ENCODE data around the gene ARL4D. TPM values are rescaled to one million over a fixed set of nuclear protein-coding genes. Genes with fewer than 3 reads are reported as not detected.

ARL4D gene
- total RNA-seq, 1 experiment from 2014 or later, result 11.5 TPM

DNA sequence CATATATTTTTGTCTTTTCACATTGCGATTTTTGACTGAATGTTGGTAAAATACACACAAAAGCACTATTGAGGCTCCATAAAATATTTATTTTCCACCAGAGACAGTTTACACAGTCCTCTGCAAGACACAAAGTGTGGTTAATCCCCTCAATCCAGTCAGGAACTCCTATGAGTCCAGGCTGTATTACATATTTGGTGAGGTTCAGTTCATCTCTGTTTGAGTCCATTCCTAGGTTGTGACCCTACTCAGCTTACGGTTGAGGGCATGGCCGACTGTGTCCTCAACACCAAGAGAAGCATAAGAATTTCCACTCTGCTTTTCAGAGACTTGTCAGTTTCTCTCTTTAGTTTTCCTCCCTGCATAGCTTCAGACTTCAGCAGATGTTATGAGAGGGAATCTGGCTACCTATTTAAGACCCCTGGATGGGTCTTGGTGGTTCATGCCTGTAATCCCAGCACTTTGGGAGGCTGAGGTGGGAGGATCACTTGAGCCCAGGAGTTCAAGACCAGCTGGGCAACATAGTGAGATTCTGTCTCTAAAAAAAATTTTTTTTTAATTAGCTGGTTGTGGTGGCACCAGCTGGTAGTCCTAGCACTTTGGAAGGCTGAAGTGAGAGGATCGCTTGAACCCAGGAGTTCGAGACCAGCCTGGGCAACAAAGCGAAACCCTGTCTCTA lies 25.1 kb downstream of the ARL4D start:
- Histone ChIP-seq H2AFZ (ENCODE audit: low read depth, low read length, poor library complexity, severe bottlenecking) (no peak overlapping the region), H3K79me2 (ENCODE audit: insufficient read depth, low read length) (no peaks in the 10 kb centered on the region), H3K9ac (ENCODE audit: low read length) (no peak overlapping the region), H3K4me3 (replicated peaks in 1 of 2; ENCODE audit: low read depth in 1 of 2, low read length in 2 of 2) (no peak overlapping the region), H3K4me1 (ENCODE audit: control insufficient read depth in 1 of 2, insufficient read depth in 2 of 2, low read length in 2 of 2) (peaks cover 6 to 11% of the 10 kb centered on the region in 2 experiments), H3K27ac (ENCODE audit: low read depth, low read length) (no peak overlapping the region), H3K36me3 (ENCODE audit: control insufficient read depth in 1 of 2, insufficient read depth in 2 of 2, low read length in 2 of 2) (no peaks in the 10 kb centered on the region), H3K9me2 (ENCODE audit: insufficient read depth) (no peaks in the 10 kb centered on the region), H3K27me3 (ENCODE audit: insufficient read depth, low read length) (no peaks in the 10 kb centered on the region), H3K9me3 (ENCODE audit: control insufficient read depth in 1 of 2, insufficient read depth in 1 of 2, low read depth in 1 of 2, low read length in 2 of 2) (no peaks in the 10 kb centered on the region), H4K20me1 (ENCODE audit: insufficient read depth) (no peaks in the 10 kb centered on the region), H3K4me2 (ENCODE audit: low read length) (no peak overlapping the region)
- ChIA-PET POLR2A (no interaction called here), RAD21 (ENCODE audit: low non-redundant PET in 1 of 2, low total read pairs in 2 of 2, uncharacterized antibody in 2 of 2, unreplicated experiment in 2 of 2) (no interaction called here), CTCF (no interaction called here)
- intact Hi-C loops (cut with micrococcal nuclease), result no loop called here
- ATAC-seq, result no peak
- TF ChIP-seq ZFX (IDR thresholded peaks at IDR 0.05) (no peak), RAD21 (IDR thresholded peaks at IDR 0.05; ENCODE audit: low read depth) (no peak), SIN3A (IDR thresholded peaks at IDR 0.05; ENCODE audit: low read depth) (no peak), POLR2AphosphoS5 (IDR thresholded peaks at IDR 0.05; ENCODE audit: low read depth, low read length) (no peak), SRF (IDR thresholded peaks at IDR 0.05; ENCODE audit: low read depth) (no peak), JUND (IDR thresholded peaks at IDR 0.05) (no peak), EZH2 (IDR thresholded peaks at IDR 0.05) (no peak)
- TF ChIP-seq, protein P1, sequence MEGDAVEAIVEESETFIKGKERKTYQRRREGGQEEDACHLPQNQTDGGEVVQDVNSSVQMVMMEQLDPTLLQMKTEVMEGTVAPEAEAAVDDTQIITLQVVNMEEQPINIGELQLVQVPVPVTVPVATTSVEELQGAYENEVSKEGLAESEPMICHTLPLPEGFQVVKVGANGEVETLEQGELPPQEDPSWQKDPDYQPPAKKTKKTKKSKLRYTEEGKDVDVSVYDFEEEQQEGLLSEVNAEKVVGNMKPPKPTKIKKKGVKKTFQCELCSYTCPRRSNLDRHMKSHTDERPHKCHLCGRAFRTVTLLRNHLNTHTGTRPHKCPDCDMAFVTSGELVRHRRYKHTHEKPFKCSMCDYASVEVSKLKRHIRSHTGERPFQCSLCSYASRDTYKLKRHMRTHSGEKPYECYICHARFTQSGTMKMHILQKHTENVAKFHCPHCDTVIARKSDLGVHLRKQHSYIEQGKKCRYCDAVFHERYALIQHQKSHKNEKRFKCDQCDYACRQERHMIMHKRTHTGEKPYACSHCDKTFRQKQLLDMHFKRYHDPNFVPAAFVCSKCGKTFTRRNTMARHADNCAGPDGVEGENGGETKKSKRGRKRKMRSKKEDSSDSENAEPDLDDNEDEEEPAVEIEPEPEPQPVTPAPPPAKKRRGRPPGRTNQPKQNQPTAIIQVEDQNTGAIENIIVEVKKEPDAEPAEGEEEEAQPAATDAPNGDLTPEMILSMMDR (IDR thresholded peaks at IDR 0.05 in 2 of 3, conservative IDR thresholded peaks at IDR 0.05 in 1 of 3; ENCODE audit: borderline replicate concordance in 1 of 3, insufficient read depth in 1 of 3, low read depth in 2 of 3, low read length in 2 of 3), result no peak
- TF ChIP-seq, protein P2, sequence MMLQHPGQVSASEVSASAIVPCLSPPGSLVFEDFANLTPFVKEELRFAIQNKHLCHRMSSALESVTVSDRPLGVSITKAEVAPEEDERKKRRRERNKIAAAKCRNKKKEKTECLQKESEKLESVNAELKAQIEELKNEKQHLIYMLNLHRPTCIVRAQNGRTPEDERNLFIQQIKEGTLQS (IDR thresholded peaks at IDR 0.05), result no peak
- no TSS peak for BruUV-seq (replicated peaks)
- no peak for DNase-seq (ENCODE audit: low read depth, low spot score)

Data from HCT116 (cell line).